Neural crest cell (in vitro differentiated cells): ENCODE results near the gene NPR2. TPM values are rescaled to one million over a fixed set of nuclear protein-coding genes. Genes with fewer than 3 reads are reported as not detected.
A peak's percentile ranks its signal among the peaks of the same experiment; 100 is the strongest.

ENCODE experiments used
- DNase-seq: peaks from one replicate; pipeline ENCODE4 v3.0.0; 2021; ENCODE audit warnings: low read depth, mixed read lengths, low spot score
- H3K27ac Mint-ChIP-seq: one replicate; pipeline ENCODE4 v1.8.0; 2021; ENCODE audit warnings: mild to moderate bottlenecking, mixed read lengths; ENCODE audit not compliant: unreplicated experiment
- H3K27me3 Mint-ChIP-seq: 2 replicates; pipeline ENCODE4 v1.8.0; 2021; ENCODE audit warnings: low read depth, mild to moderate bottlenecking, mixed read lengths
- H3K36me3 Mint-ChIP-seq: 2 replicates; pipeline ENCODE4 v1.8.0; 2021; ENCODE audit warnings: low read depth, mild to moderate bottlenecking, mixed read lengths
- H3K4me1 Mint-ChIP-seq: 2 replicates; pipeline ENCODE4 v1.8.0; 2021; ENCODE audit warnings: mixed read lengths
- H3K4me3 Mint-ChIP-seq: one replicate; pipeline ENCODE4 v1.8.0; 2021; ENCODE audit warnings: mild to moderate bottlenecking, mixed read lengths
- H3K9me3 Mint-ChIP-seq: 2 replicates; pipeline ENCODE4 v1.8.0; 2021; ENCODE audit warnings: mixed read lengths
- total RNA-seq: library from RNA; stranded (reverse); gene quantifications from 2 replicates; pipeline ENCODE4 v1.2.1, GENCODE V29; 2021
- TF ChIP-seq, protein P1 (sequence below): fragments of 200-600 bp; sonication (generic); conservative IDR thresholded peaks from 2 replicates; pipeline ENCODE4 v1.5.0; 2021; ENCODE audit warnings: antibody characterized with exemption, mild to moderate bottlenecking

NPR2 gene
- total RNA-seq, 1 donor from 2014 or later: 26.9 TPM

GRCh38 chr9:35834260-35835215, 43.1 kb downstream of the NPR2 start:
- no peaks in the 10 kb centered on the region for H3K9me3 Mint-ChIP-seq
- TF ChIP-seq, protein P1, sequence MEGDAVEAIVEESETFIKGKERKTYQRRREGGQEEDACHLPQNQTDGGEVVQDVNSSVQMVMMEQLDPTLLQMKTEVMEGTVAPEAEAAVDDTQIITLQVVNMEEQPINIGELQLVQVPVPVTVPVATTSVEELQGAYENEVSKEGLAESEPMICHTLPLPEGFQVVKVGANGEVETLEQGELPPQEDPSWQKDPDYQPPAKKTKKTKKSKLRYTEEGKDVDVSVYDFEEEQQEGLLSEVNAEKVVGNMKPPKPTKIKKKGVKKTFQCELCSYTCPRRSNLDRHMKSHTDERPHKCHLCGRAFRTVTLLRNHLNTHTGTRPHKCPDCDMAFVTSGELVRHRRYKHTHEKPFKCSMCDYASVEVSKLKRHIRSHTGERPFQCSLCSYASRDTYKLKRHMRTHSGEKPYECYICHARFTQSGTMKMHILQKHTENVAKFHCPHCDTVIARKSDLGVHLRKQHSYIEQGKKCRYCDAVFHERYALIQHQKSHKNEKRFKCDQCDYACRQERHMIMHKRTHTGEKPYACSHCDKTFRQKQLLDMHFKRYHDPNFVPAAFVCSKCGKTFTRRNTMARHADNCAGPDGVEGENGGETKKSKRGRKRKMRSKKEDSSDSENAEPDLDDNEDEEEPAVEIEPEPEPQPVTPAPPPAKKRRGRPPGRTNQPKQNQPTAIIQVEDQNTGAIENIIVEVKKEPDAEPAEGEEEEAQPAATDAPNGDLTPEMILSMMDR: no peak
- DNase-seq: no peak
- H3K27me3 Mint-ChIP-seq: no peaks in the 10 kb centered on the region
- no peak overlapping the region for H3K27ac Mint-ChIP-seq
- H3K4me3 Mint-ChIP-seq: no peak overlapping the region
- peaks cover 49% of the 10 kb centered on the region for H3K4me1 Mint-ChIP-seq
- H3K36me3 Mint-ChIP-seq: peaks cover 4% of the 10 kb centered on the region

GRCh38 chr9:35835216-35835632, 43.8 kb downstream of the NPR2 start:
- Mint-ChIP-seq H3K4me3 (no peak overlapping the region), H3K9me3 (no peaks in the 10 kb centered on the region), H3K36me3 (peaks cover 4% of the 10 kb centered on the region), H3K27ac (no peak overlapping the region), H3K4me1 (peaks cover 42% of the 10 kb centered on the region), H3K27me3 (no peaks in the 10 kb centered on the region)
- TF ChIP-seq, protein P1: peak; percentile 42
- DNase-seq: no peak

DNA sequence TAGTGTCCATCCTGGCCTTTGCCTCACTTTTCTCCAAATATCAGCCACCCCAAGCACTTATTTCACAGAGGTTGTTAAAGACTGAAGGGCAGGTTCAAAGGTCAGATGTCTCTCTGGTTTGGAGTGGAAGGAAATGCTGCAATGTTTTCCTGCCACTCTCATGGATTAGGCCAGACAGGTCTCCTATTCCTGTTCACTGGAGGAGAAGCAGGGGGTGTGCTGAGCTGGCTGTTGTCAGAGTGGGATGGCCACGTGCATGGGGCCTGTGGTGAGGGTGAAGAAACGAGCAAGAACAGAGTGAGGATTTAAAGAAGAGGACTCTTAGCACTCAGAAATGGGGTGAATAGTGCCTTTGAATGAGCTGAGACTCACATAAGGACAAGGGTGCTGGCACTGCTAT, 44.4 kb downstream of the NPR2 start:
- TF ChIP-seq, protein P1: no peak
- H3K27me3 Mint-ChIP-seq: no peaks in the 10 kb centered on the region
- no peaks in the 10 kb centered on the region for H3K9me3 Mint-ChIP-seq
- no peak overlapping the region for H3K4me3 Mint-ChIP-seq
- H3K36me3 Mint-ChIP-seq: peaks cover 4% of the 10 kb centered on the region
- no peak for DNase-seq
- no peak overlapping the region for H3K27ac Mint-ChIP-seq
- H3K4me1 Mint-ChIP-seq: peaks cover 38% of the 10 kb centered on the region

GRCh38 chr9:35836595-35836994, 45.2 kb downstream of the NPR2 start:
- Mint-ChIP-seq H3K36me3 (peaks cover 4% of the 10 kb centered on the region), H3K4me3 (no peak overlapping the region), H3K9me3 (no peaks in the 10 kb centered on the region), H3K27ac (peak overlapping the region; percentile 51), H3K27me3 (no peaks in the 10 kb centered on the region), H3K4me1 (peaks cover 29% of the 10 kb centered on the region)
- DNase-seq: no peak
- TF ChIP-seq, protein P1: no peak

DNA sequence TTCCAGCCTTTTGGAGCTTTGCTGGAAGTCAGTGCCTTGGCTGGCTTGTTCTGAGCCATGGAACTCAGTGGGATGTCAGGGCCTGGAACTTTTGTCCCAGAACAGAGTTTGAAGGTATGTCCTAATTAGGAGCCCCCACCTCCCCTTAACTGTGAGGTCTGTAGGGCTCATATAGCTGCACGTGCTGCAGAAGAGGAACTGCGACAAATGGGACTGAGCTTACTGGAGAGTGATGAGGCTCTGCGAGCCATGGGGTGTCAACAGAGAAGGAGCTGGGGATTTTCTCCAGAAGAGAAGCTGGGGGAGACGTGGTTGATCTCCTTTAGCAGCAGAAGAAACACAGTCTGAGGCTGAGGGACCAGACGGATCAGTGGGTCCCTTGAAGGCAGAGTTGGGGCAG, 48.5 kb downstream of the NPR2 start:
- H3K27ac Mint-ChIP-seq: peak overlapping the region; percentile 43

More for the DNA sequence above, 48.5 kb downstream of the NPR2 start:
- TF ChIP-seq, protein P1: no peak
- no peaks in the 10 kb centered on the region for H3K9me3 Mint-ChIP-seq
- H3K4me1 Mint-ChIP-seq: peaks cover 15% of the 10 kb centered on the region
- H3K4me3 Mint-ChIP-seq: no peak overlapping the region
- H3K27me3 Mint-ChIP-seq: no peaks in the 10 kb centered on the region
- DNase-seq: no peak
- peaks cover 4% of the 10 kb centered on the region for H3K36me3 Mint-ChIP-seq
